ENCODE measurements around the gene PGGHG.
"Not testable (repeated sequence)": the region's sequence is repeated elsewhere in the genome, so short reads cannot be mapped to it uniquely, and the experiment has no call there.

PGGHG gene

GRCh38 chr11:299081-299891 is 10.4 kb downstream of the PGGHG start, which contains the start of gene IFITM5:
IFITM5 (minus strand) TSS chr11:299526; CDS start chr11:299490, 36 bp downstream.
- DNase-seq, result no peak

DNA sequence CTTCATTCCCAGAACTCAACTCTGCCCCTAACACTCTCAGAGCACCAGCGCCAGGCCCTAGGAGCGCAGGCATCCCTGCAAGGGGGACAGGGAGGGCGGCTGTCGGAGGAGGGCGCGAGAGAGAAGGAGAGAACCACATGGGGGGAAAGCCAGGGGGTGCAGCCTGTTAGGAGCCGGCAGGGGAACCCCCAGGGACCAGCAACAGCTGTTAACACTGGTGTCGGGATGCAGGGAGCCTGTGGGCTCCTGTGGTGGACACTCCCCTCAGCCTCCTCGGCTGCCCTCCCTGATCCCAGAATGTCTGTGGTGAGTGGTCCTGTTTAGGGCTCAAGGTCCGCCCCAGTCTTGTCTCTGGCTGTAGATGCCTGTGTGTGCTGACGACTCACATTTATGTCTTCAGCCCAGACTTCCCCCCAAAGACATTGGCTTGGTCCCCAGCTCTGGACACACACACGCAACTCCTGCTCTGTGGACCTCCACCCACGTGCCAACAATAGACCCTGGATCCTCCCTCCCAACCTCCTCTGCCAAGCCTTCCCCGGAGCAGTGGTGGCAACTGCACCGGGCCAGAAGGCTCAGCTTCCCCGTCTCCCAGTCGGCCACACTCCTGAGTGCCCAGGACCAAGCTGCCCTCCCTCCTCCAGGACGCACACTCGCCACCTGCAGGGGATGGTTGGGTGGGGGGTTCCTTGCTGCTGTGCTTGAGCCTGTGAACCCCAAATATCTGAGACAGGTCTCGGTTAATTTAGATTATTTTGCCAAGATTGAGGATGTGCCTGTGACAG is 11.2 kb downstream of the PGGHG start:
- DNase-seq, result peak in 1 of 2 experiments; percentile 17

DNA sequence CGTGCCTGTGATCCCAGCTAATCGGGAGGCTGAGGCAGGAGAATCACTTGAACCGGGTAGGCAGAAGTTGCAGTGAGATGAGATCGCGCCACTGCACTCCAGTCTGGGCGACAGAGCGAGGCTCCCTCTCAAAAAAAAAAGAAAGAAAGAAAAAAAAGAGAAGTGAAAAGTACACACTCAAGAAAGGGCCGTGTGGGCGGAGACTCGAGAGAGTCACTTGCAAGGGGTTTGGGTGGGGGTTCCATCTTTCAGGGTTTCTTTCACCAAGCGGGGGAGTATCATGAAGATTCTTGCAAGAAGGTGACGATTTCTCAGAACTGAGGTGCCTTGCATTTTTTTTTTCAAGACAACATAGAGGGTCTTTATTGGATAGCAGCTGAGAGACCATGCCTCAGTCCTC is 14.4 kb downstream of the PGGHG start:
- DNase-seq, result no peak

- no peak for DNase-seq
Measured at GRCh38 chr11:304061-304506, 15.2 kb downstream of the PGGHG start.

DNA sequence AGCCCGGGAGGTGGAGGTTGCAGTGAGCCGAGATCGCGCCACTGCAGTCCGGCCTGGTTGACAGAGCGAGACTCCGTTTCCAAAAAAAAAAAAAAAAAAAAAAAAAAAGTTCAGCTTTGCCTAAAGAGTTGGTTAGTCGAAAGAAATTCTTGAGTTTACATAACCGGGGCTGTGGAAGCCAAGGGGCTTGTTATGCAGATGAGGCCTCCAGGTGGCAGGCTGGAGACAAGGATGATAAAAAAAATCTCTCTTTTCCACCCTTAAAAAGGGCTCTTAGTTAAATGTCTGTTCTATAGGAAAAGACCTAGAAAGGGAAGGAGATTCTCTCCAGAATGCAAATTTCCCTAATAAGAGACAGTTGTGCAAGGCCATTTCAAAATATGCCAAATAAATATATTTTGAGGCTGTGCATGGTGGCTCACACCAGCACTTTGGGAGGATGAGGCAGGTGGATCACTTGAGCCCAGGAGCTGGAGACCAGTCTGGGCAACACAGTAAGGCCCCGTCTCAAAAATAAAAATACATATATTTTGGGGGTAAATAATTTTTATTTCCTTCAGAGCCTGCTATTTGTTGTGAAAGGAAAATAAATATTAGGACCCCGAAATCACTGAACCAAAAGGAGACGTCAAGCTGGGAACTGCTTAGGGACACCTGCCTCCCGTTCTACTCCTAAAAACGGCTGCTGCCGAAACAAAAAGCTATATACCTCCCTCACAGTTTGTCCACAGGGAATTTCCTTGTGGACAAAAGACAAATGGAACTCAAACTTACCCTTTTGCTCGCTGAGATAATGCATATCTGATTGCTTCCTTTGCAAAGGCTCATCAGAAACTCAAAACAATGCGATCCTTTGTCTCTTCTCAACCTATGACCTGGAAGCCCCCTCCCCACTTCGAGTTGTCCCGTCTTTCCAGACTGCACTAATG is 16.3 kb downstream of the PGGHG start:
- DNase-seq, result peak; percentile 77 to 87

GRCh38 chr11:305844-306211 is 16.9 kb downstream of the PGGHG start:
- no peak for DNase-seq

- DNase-seq, result no peak
Measured at GRCh38 chr11:306645-307371, 17.9 kb downstream of the PGGHG start.

DNA sequence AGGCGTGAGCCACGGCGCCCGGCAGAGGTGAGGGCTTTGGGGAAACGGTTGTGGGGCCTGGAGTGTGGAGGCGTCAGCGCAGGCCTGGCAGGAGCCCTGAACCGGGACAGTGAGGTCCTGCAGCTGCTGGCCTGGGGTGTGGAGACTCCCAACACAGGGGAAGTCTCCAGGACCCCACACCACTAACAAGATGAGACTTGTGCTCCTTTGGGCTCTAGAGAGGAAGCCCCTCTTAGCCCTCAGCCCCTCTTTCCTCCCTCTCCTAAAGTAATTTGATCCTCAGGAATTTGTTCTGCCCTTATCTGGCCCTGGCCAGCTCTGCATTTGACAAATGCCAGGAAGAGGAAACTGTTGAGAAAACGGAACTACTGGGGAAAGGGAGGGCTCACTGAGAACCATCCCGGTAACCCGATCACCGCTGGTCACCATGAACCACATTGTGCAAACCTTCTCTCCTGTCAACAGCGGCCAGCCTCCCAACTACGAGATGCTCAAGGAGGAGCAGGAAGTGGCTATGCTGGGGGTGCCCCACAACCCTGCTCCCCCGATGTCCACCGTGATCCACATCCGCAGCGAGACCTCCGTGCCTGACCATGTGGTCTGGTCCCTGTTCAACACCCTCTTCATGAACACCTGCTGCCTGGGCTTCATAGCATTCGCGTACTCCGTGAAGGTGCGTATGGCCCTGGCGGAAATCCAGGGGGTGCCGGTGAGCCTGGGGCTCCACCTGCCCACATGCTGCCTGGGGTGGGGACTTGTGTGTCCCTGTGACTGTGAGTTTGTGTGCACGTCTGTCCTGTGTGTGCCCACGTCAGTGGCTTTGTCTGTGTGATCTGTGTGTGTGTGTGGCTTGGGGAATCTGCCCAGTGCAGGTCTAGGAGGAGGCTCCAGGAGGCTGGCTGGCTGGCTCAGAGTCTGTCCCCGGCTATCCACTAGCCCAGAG is 19.1 kb downstream of the PGGHG start, which contains the start of gene IFITM2:
Gene IFITM2 (plus strand): TSS at position 51 of the 943 bp plus-strand sequence. CDS start 377 bp downstream, at position 428.
- peak; percentile 98 to 99 for DNase-seq

DNA sequence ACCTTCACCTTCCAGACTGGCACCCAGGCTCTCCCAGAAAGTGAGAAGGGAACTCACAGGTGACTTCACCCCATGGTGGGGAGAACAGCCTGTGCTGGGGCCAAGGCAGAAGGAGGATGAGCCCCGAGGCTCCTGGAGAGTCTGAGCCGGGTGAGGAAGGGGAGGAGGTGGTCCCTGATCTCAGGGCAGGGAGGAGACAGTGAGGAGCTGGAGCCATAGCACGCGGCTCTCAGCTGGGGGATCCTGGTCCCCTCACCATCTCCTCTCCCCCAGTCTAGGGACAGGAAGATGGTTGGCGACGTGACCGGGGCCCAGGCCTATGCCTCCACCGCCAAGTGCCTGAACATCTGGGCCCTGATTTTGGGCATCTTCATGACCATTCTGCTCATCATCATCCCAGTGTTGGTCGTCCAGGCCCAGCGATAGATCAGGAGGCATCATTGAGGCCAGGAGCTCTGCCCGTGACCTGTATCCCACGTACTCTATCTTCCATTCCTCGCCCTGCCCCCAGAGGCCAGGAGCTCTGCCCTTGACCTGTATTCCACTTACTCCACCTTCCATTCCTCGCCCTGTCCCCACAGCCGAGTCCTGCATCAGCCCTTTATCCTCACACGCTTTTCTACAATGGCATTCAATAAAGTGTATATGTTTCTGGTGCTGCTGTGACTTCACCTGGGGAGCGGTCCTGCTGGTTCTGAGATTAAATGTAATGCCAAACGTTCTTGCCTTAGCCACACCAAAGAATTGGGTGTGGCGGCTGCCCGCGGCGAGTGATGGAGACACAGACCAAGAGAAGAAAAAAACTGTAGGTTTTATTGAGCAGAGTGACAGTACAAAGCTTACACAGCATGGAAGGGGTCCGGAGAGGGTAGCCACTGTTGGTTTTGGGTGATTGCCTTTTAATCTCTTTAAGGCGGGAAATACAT is 20.1 kb downstream of the PGGHG start:
- not testable (repeated sequence) for DNase-seq

- DNase-seq, result not testable (repeated sequence)
Measured at GRCh38 chr11:309979-310572, 21.1 kb downstream of the PGGHG start.

- DNase-seq, result not testable (repeated sequence)
Measured at GRCh38 chr11:311013-311748, 22.3 kb downstream of the PGGHG start.

DNA sequence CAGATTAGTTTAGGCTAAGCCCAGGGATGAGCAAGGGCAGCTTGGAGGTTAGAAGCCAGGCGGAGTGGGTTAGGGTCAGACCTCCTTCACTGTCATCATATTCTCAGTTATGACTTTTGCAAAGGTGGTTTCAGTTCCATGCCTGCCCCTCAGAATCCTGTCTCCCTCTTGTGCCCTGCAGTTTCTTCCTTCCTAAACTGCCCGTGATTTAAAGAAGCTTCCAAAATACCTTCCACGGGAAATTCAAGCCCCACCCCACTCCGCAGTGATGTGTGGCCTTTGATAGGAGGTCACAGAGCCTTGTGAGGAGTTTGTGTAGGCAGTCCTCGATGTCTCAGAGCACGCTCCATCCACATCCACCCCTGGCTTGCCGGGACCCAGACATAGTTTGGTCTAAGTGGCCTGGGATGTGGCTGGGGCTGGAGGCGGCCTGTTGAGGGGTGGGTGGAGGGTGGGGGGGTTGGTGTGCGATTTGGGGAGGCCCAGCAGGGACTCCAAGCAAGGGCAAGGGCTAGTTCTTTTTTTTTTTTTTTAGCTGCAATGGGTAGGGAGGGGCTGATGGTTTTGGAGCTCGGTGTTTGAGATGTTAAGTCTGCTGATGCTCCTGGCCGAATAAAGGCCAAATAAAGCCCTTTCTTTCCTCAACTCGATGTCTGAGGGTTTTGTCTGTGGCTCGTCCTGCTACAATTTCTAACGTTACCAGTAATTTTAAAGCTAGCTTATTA is 23.3 kb downstream of the PGGHG start:
- DNase-seq, result no peak

GRCh38 chr11:313304-313786 is 24.4 kb downstream of the PGGHG start:
- no peak for DNase-seq

DNA sequence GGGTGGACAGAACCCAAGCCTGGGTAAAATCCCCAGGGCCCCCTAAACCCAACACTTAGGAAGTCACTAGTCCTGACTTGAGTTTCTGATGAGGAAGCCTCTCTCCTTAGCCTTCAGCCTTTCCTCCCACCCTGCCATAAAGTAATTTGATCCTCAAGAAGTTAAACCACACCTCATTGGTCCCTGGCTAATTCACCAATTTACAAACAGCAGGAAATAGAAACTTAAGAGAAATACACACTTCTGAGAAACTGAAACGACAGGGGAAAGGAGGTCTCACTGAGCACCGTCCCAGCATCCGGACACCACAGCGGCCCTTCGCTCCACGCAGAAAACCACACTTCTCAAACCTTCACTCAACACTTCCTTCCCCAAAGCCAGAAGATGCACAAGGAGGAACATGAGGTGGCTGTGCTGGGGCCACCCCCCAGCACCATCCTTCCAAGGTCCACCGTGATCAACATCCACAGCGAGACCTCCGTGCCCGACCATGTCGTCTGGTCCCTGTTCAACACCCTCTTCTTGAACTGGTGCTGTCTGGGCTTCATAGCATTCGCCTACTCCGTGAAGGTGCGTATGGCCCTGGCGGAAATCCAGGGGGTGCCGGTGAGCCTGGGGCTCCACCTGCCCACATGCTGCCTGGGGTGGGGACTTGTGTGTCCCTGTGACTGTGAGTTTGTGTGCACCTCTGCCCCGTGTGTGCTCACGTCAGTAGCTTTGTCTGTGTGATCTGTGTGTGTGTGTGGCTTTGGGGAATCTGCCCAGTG is 25.0 kb downstream of the PGGHG start, which contains the start of gene IFITM1:
Gene IFITM1 (plus strand): TSS at position 254 of the 767 bp plus-strand sequence. CDS start 131 bp downstream, at position 385.
- DNase-seq, result peak; percentile 95

- DNase-seq, result not testable (repeated sequence)
Measured at GRCh38 chr11:314554-314875, 25.6 kb downstream of the PGGHG start.

DNA sequence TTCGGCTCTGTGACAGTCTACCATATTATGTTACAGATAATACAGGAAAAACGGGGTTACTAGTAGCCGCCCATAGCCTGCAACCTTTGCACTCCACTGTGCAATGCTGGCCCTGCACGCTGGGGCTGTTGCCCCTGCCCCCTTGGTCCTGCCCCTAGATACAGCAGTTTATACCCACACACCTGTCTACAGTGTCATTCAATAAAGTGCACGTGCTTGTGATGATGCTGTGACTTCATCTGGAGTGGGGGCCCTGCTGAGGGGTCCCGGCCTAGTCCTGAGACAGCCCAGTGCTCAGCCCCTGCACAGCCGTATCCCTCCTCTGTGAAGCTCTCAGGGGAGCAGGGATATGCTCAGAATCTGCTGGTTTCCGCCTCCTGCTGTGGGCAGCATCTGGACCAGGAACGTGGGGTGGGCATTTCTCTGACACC is 26.1 kb downstream of the PGGHG start:
- DNase-seq, result no peak
